Glutamatergic neuron (in vitro differentiated cells): ENCODE data around the gene RAP1A. TPM values are rescaled to one million over a fixed set of nuclear protein-coding genes. Genes with fewer than 3 reads are reported as not detected.

ENCODE experiments used
- DNase-seq: peaks from one replicate; pipeline ENCODE4 v3.0.0; 2022
- H3K27ac Mint-ChIP-seq: one replicate; pipeline ENCODE4 v1.8.0; 2020; ENCODE audit warnings: mild to moderate bottlenecking, mixed read lengths, inconsistent platforms; ENCODE audit not compliant: unreplicated experiment
- H3K27me3 Mint-ChIP-seq: one replicate; pipeline ENCODE4 v1.8.0; 2020; ENCODE audit warnings: mild to moderate bottlenecking, moderate library complexity, mixed read lengths, inconsistent platforms; ENCODE audit not compliant: unreplicated experiment
- H3K36me3 Mint-ChIP-seq: one replicate; pipeline ENCODE4 v1.8.0; 2020; ENCODE audit warnings: mild to moderate bottlenecking, mixed read lengths, inconsistent platforms; ENCODE audit not compliant: unreplicated experiment
- H3K4me1 Mint-ChIP-seq: one replicate; pipeline ENCODE4 v1.8.0; 2020; ENCODE audit warnings: mild to moderate bottlenecking, low read depth, mixed read lengths, inconsistent platforms; ENCODE audit not compliant: unreplicated experiment
- H3K4me3 Mint-ChIP-seq: one replicate; pipeline ENCODE4 v1.8.0; 2020; ENCODE audit warnings: mild to moderate bottlenecking, mixed read lengths, inconsistent platforms; ENCODE audit not compliant: unreplicated experiment
- H3K9me3 Mint-ChIP-seq: one replicate; pipeline ENCODE4 v1.8.0; 2020; ENCODE audit warnings: mild to moderate bottlenecking, moderate library complexity, mixed read lengths, inconsistent platforms; ENCODE audit not compliant: unreplicated experiment
- total RNA-seq: library from RNA; stranded (reverse); fragmentation: NEBNext Ultra II Directional; extraction: Animal tissue kit (Norgen Biotek cat#: 25700); gene quantifications from one replicate; pipeline ENCODE4 v1.2.1, GENCODE V29; 2021; ENCODE audit not compliant: unreplicated experiment
- TF ChIP-seq, protein P1 (sequence below): fragments of 200-600 bp; sonication (generic); IDR thresholded peaks from one replicate; pipeline ENCODE4 v1.5.0; 2021; ENCODE audit not compliant: partially characterized antibody, unreplicated experiment

Gene RAP1A
- total RNA-seq, 1 donor from 2014 or later: 17.9 TPM

- Mint-ChIP-seq H3K9me3 (peaks cover 35% of the 10 kb centered on the region), H3K27ac (peak overlapping the region; percentile 46), H3K27me3 (peaks cover 30% of the 10 kb centered on the region), H3K4me1 (peaks cover 76% of the 10 kb centered on the region), H3K36me3 (peaks cover 3% of the 10 kb centered on the region), H3K4me3 (peak overlapping the region; percentile 2)
- no peak for DNase-seq
- TF ChIP-seq, protein P1, sequence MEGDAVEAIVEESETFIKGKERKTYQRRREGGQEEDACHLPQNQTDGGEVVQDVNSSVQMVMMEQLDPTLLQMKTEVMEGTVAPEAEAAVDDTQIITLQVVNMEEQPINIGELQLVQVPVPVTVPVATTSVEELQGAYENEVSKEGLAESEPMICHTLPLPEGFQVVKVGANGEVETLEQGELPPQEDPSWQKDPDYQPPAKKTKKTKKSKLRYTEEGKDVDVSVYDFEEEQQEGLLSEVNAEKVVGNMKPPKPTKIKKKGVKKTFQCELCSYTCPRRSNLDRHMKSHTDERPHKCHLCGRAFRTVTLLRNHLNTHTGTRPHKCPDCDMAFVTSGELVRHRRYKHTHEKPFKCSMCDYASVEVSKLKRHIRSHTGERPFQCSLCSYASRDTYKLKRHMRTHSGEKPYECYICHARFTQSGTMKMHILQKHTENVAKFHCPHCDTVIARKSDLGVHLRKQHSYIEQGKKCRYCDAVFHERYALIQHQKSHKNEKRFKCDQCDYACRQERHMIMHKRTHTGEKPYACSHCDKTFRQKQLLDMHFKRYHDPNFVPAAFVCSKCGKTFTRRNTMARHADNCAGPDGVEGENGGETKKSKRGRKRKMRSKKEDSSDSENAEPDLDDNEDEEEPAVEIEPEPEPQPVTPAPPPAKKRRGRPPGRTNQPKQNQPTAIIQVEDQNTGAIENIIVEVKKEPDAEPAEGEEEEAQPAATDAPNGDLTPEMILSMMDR: no peak
Observed at GRCh38 chr1:111723871-111724270, 104.3 kb downstream of the RAP1A start.

- Mint-ChIP-seq H3K36me3 (peaks cover 3% of the 10 kb centered on the region), H3K9me3 (peaks cover 36% of the 10 kb centered on the region), H3K27ac (peak overlapping the region; percentile 45), H3K4me1 (peaks cover 84% of the 10 kb centered on the region), H3K27me3 (peaks cover 36% of the 10 kb centered on the region), H3K4me3 (peak overlapping the region; percentile 45)
- DNase-seq: no peak
- TF ChIP-seq, protein P1: no peak
Observed at GRCh38 chr1:111725192-111725591, 105.6 kb downstream of the RAP1A start.

- Mint-ChIP-seq H3K36me3 (peaks cover 3% of the 10 kb centered on the region), H3K9me3 (peaks cover 29% of the 10 kb centered on the region), H3K27ac (peak overlapping the region; percentile 64), H3K4me1 (peaks cover 79% of the 10 kb centered on the region), H3K27me3 (peaks cover 29% of the 10 kb centered on the region), H3K4me3 (peak overlapping the region; percentile 78)
- no peak for DNase-seq
- TF ChIP-seq, protein P1: no peak
Observed at GRCh38 chr1:111727056-111727455, 107.5 kb downstream of the RAP1A start.

DNA sequence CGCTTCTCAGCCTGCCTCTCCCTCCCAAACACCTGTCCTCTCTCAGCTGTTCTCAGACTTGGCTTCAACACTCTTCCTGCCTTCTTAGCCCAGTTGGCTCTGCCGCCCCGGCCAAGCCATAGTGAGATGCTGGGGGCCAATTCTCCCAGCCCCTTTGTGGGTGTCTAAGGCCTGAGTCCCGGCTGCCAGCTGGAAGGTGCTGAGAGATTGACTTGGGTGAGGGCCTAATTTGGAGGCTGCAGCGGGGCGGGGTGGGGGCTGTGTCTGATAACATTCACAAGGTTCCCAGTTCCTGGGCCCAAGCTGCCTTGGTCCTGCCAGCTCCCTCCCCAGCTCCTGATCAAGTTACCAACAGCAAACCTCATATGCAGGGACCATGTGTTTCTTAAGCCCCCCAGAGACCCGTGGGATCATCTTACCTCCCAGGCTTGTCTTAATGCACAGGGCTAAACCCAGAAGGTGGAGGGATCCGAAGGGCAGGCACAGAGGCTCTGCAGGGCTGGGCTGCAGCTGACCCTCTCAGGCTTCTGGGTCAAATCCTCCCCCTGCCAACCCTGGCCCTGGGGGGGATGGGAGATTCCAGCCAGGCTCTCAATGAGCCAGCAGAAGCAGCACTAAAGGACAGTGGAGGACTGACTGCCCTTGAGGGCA is 109.8 kb downstream of the RAP1A start:
- peaks cover 81% of the 10 kb centered on the region for H3K4me1 Mint-ChIP-seq
- H3K27ac Mint-ChIP-seq: peak overlapping the region; percentile 93
- peak overlapping the region; percentile 75 for H3K4me3 Mint-ChIP-seq
- peaks cover 9% of the 10 kb centered on the region for H3K36me3 Mint-ChIP-seq
- peaks cover 36% of the 10 kb centered on the region for H3K27me3 Mint-ChIP-seq
- H3K9me3 Mint-ChIP-seq: peaks cover 28% of the 10 kb centered on the region
- TF ChIP-seq, protein P1: no peak
- DNase-seq: peak; percentile 85

- Mint-ChIP-seq H3K36me3 (peaks cover 9% of the 10 kb centered on the region), H3K27me3 (peaks cover 33% of the 10 kb centered on the region), H3K4me3 (peak overlapping the region; percentile 75), H3K4me1 (peaks cover 75% of the 10 kb centered on the region), H3K9me3 (peaks cover 22% of the 10 kb centered on the region), H3K27ac (peak overlapping the region; percentile 93)
- no peak for DNase-seq
- TF ChIP-seq, protein P1: no peak
Observed at GRCh38 chr1:111729946-111730681, 110.5 kb downstream of the RAP1A start.
